Astrocyte (in vitro differentiated cells and primary cell): ENCODE data around the gene L1CAM. TPM values are rescaled to one million over a fixed set of nuclear protein-coding genes. Genes with fewer than 3 reads are reported as not detected.

ENCODE experiments used
- DNase-seq: peaks from one replicate; pipeline ENCODE4 v3.0.0-alpha.2; 2010; ENCODE audit warnings: low read depth
- FAIRE-seq: peaks from 2 replicates; lab custom pipeline; 2011; peaks lifted over from hg19 to GRCh38; lab: Jason Lieb, UNC
- H2AFZ ChIP-seq: 2 replicates; pipeline ENCODE4 v1.6.0; 2012; ENCODE audit warnings: low read depth, low read length, inconsistent platforms
- H3K27ac ChIP-seq: 2 replicates; pipeline ENCODE4 v1.5.1; 2011; ENCODE audit warnings: low read depth, low read length, inconsistent platforms
- H3K27me3 ChIP-seq: 2 replicates; pipeline ENCODE4 v1.6.0; 2011; ENCODE audit warnings: low read length, inconsistent platforms; ENCODE audit not compliant: insufficient read depth
- H3K36me3 ChIP-seq: 2 replicates; pipeline ENCODE4 v1.5.1; 2011; ENCODE audit warnings: low read length, inconsistent platforms; ENCODE audit not compliant: insufficient read depth
- H3K4me1 ChIP-seq: 2 replicates; pipeline ENCODE4 v1.5.1; 2011; ENCODE audit warnings: low read length, inconsistent platforms; ENCODE audit not compliant: insufficient read depth
- H3K4me2 ChIP-seq: 2 replicates; pipeline ENCODE4 v1.6.0; 2012; ENCODE audit warnings: low read length, inconsistent platforms
- H3K4me3 ChIP-seq: 2 replicates; pipeline ENCODE4 v1.5.1; 2011; ENCODE audit warnings: low read depth, mild to moderate bottlenecking, low read length, inconsistent platforms; ENCODE audit not compliant: insufficient read depth
- H3K79me2 ChIP-seq: 2 replicates; pipeline ENCODE4 v1.6.0; 2012; ENCODE audit warnings: mild to moderate bottlenecking, low read length, inconsistent platforms; ENCODE audit not compliant: insufficient read depth
- H3K9ac ChIP-seq: 2 replicates; pipeline ENCODE4 v1.6.0; 2012; ENCODE audit warnings: mild to moderate bottlenecking, low read length, inconsistent platforms
- H3K9me3 ChIP-seq: 2 replicates; pipeline ENCODE4 v1.5.1; 2012; ENCODE audit warnings: low read depth, mild to moderate bottlenecking, low read length, inconsistent platforms; ENCODE audit not compliant: insufficient read depth
- H4K20me1 ChIP-seq: 2 replicates; pipeline ENCODE4 v1.6.0; 2012; ENCODE audit warnings: low read length, inconsistent platforms; ENCODE audit not compliant: insufficient read depth
- H3K27ac Mint-ChIP-seq: one replicate; pipeline ENCODE4 v1.8.0; 2021; ENCODE audit warnings: mild to moderate bottlenecking, mixed read lengths; ENCODE audit not compliant: unreplicated experiment
- H3K27me3 Mint-ChIP-seq: one replicate; pipeline ENCODE4 v1.8.0; 2021; ENCODE audit warnings: low read depth, mixed read lengths; ENCODE audit not compliant: unreplicated experiment
- H3K36me3 Mint-ChIP-seq: one replicate; pipeline ENCODE4 v1.8.0; 2021; ENCODE audit warnings: low read depth, mixed read lengths; ENCODE audit not compliant: unreplicated experiment
- H3K4me1 Mint-ChIP-seq: one replicate; pipeline ENCODE4 v1.8.0; 2021; ENCODE audit warnings: low read depth, mixed read lengths; ENCODE audit not compliant: unreplicated experiment
- H3K4me3 Mint-ChIP-seq: one replicate; pipeline ENCODE4 v1.8.0; 2021; ENCODE audit warnings: mild to moderate bottlenecking, moderate library complexity, mixed read lengths; ENCODE audit not compliant: unreplicated experiment
- H3K9me3 Mint-ChIP-seq: one replicate; pipeline ENCODE4 v1.8.0; 2021; ENCODE audit warnings: mild to moderate bottlenecking, mixed read lengths; ENCODE audit not compliant: unreplicated experiment
- CTCF ChIP-seq: IDR thresholded peaks from 2 replicates; pipeline ENCODE4 v1.5.1; 2011; ENCODE audit warnings: low read depth, mild to moderate bottlenecking, inconsistent platforms, low read length, moderate library complexity; ENCODE audit not compliant: insufficient read depth
- EZH2 ChIP-seq: IDR thresholded peaks from 2 replicates; pipeline ENCODE4 v1.6.1; 2012; ENCODE audit warnings: mild to moderate bottlenecking, low read length, inconsistent platforms; ENCODE audit not compliant: insufficient read depth
- total RNA-seq: library from RNA; stranded (reverse); gene quantifications from 2 replicates; pipeline ENCODE4 v1.2.1, GENCODE V29; 2021

Gene L1CAM
- total RNA-seq, 1 donor from 2014 or later, result 347 TPM

- TF ChIP-seq EZH2 (no peak), CTCF (no peak)
- Histone ChIP-seq H3K4me1 (peaks cover 8% of the 10 kb centered on the region), H3K36me3 (no peaks in the 10 kb centered on the region), H3K4me3 (no peak overlapping the region), H3K27me3 (no peaks in the 10 kb centered on the region), H3K9ac (no peak overlapping the region), H3K4me2 (no peak overlapping the region), H3K9me3 (no peaks in the 10 kb centered on the region), H2AFZ (no peak overlapping the region), H3K79me2 (no peaks in the 10 kb centered on the region), H3K27ac (no peak overlapping the region), H4K20me1 (no peaks in the 10 kb centered on the region)
- Mint-ChIP-seq H3K27ac (no peak overlapping the region), H3K9me3 (no peaks in the 10 kb centered on the region), H3K27me3 (peaks cover 2% of the 10 kb centered on the region), H3K4me3 (no peak overlapping the region), H3K4me1 (no peaks in the 10 kb centered on the region), H3K36me3 (no peaks in the 10 kb centered on the region)
- FAIRE-seq (no peak), DNase-seq (no peak)
Observed at GRCh38 chrX:153924149-153924861, 38.3 kb upstream of the L1CAM start.

GRCh38 chrX:153922932-153923857, 37.2 kb upstream of the L1CAM start:
- FAIRE-seq, result peak; percentile 41
- no peak overlapping the region for H3K9ac ChIP-seq
- no peaks in the 10 kb centered on the region for H3K27me3 ChIP-seq
- H3K9me3 Mint-ChIP-seq, result no peaks in the 10 kb centered on the region
- peaks cover 2% of the 10 kb centered on the region for H3K27me3 Mint-ChIP-seq
- H3K4me2 ChIP-seq, result no peak overlapping the region
- no peak overlapping the region for H3K27ac ChIP-seq
- no peaks in the 10 kb centered on the region for H3K36me3 Mint-ChIP-seq
- H3K36me3 ChIP-seq, result no peaks in the 10 kb centered on the region
- no peak overlapping the region for H2AFZ ChIP-seq
- DNase-seq, result peak; percentile 45
- H4K20me1 ChIP-seq, result no peaks in the 10 kb centered on the region
- no peak overlapping the region for H3K4me3 Mint-ChIP-seq
- H3K4me1 ChIP-seq, result peaks cover 8% of the 10 kb centered on the region
- TF ChIP-seq EZH2 (no peak), CTCF (peak; percentile 19)
- no peaks in the 10 kb centered on the region for H3K79me2 ChIP-seq
- no peaks in the 10 kb centered on the region for H3K4me1 Mint-ChIP-seq
- H3K9me3 ChIP-seq, result no peaks in the 10 kb centered on the region
- H3K4me3 ChIP-seq, result no peak overlapping the region
- H3K27ac Mint-ChIP-seq, result no peak overlapping the region
